IPS-20b (cell line): Measurements from ENCODE around the gene FTO.

Experiments
- H3K27ac ChIP-seq: one replicate; pipeline ENCODE4 v1.5.1; 2013; ENCODE audit warnings: low read length
- H3K27me3 ChIP-seq: 2 replicates; pipeline ENCODE4 v1.6.1; 2013; ENCODE audit warnings: mild to moderate bottlenecking, low read length, inconsistent platforms; ENCODE audit not compliant: insufficient read depth
- H3K36me3 ChIP-seq: 2 replicates; pipeline ENCODE4 v1.6.1; 2013; ENCODE audit warnings: low read depth, mild to moderate bottlenecking, inconsistent platforms, low read length, moderate library complexity; ENCODE audit not compliant: insufficient read depth
- H3K4me1 ChIP-seq: 2 replicates; pipeline ENCODE4 v1.6.1; 2013; ENCODE audit warnings: mild to moderate bottlenecking, control low read depth, inconsistent platforms, low read length, moderate library complexity; ENCODE audit not compliant: insufficient read depth
- H3K4me3 ChIP-seq: 2 replicates; pipeline ENCODE4 v1.5.1; 2013; ENCODE audit warnings: mild to moderate bottlenecking, low read length, inconsistent platforms
- H3K9ac ChIP-seq: 2 replicates; pipeline ENCODE4 v1.6.1; 2013; ENCODE audit warnings: low read depth, mild to moderate bottlenecking, inconsistent platforms, low read length, moderate library complexity
- H3K9me3 ChIP-seq: 2 replicates; pipeline ENCODE4 v1.6.1; 2013; ENCODE audit warnings: mild to moderate bottlenecking, low read depth, low read length, inconsistent platforms; ENCODE audit not compliant: insufficient read depth

Gene FTO

GRCh38 chr16:53849585-53849984 is 145.6 kb downstream of the FTO start:
- no peaks in the 10 kb centered on the region for H3K9me3 ChIP-seq
- no peaks in the 10 kb centered on the region for H3K36me3 ChIP-seq
- H3K9ac ChIP-seq, result no peak overlapping the region
- no peak overlapping the region for H3K4me3 ChIP-seq
- no peak overlapping the region for H3K27ac ChIP-seq
- no peaks in the 10 kb centered on the region for H3K27me3 ChIP-seq
- H3K4me1 ChIP-seq, result peaks cover 6% of the 10 kb centered on the region; the same call in 1 of the 2 replicates

GRCh38 chr16:53849994-53850393 is 146.0 kb downstream of the FTO start:
- Histone ChIP-seq H3K4me1 (peaks cover 6% of the 10 kb centered on the region; the same call in 1 of the 2 replicates), H3K36me3 (no peaks in the 10 kb centered on the region), H3K27me3 (no peaks in the 10 kb centered on the region), H3K27ac (no peak overlapping the region), H3K9ac (no peak overlapping the region), H3K4me3 (no peak overlapping the region), H3K9me3 (no peaks in the 10 kb centered on the region)

GRCh38 chr16:53852678-53853077 is 148.7 kb downstream of the FTO start:
- no peaks in the 10 kb centered on the region for H3K9me3 ChIP-seq
- no peak overlapping the region for H3K4me3 ChIP-seq
- peaks cover 6% of the 10 kb centered on the region; the same call in 1 of the 2 replicates for H3K4me1 ChIP-seq
- no peak overlapping the region for H3K9ac ChIP-seq
- H3K36me3 ChIP-seq, result no peaks in the 10 kb centered on the region
- no peaks in the 10 kb centered on the region for H3K27me3 ChIP-seq
- no peak overlapping the region for H3K27ac ChIP-seq

- H3K27me3 ChIP-seq, result no peaks in the 10 kb centered on the region
- no peak overlapping the region for H3K9ac ChIP-seq
- H3K4me3 ChIP-seq, result no peak overlapping the region
- H3K27ac ChIP-seq, result no peak overlapping the region
- no peaks in the 10 kb centered on the region for H3K4me1 ChIP-seq
- H3K36me3 ChIP-seq, result no peaks in the 10 kb centered on the region
- H3K9me3 ChIP-seq, result no peaks in the 10 kb centered on the region
These were observed 151.1 kb downstream of the FTO start for GRCh38 chr16:53855056-53855455.

GRCh38 chr16:53855511-53855910 is 151.6 kb downstream of the FTO start:
- Histone ChIP-seq H3K9me3 (no peaks in the 10 kb centered on the region), H3K36me3 (no peaks in the 10 kb centered on the region), H3K27me3 (no peaks in the 10 kb centered on the region), H3K4me1 (no peaks in the 10 kb centered on the region), H3K9ac (no peak overlapping the region), H3K4me3 (no peak overlapping the region), H3K27ac (no peak overlapping the region)

- Histone ChIP-seq H3K36me3 (no peaks in the 10 kb centered on the region), H3K4me1 (peaks cover 4% of the 10 kb centered on the region; the same call in 1 of the 2 replicates), H3K27ac (no peak overlapping the region), H3K27me3 (no peaks in the 10 kb centered on the region), H3K9me3 (no peaks in the 10 kb centered on the region), H3K9ac (no peak overlapping the region), H3K4me3 (no peak overlapping the region)
These were observed 156.1 kb downstream of the FTO start for GRCh38 chr16:53859995-53860540.

GRCh38 chr16:53863861-53864260 is 159.9 kb downstream of the FTO start:
- H3K4me3 ChIP-seq, result no peak overlapping the region
- no peak overlapping the region for H3K27ac ChIP-seq
- no peaks in the 10 kb centered on the region for H3K36me3 ChIP-seq
- peaks cover 11% of the 10 kb centered on the region; the same call in 1 of the 2 replicates for H3K4me1 ChIP-seq
- no peaks in the 10 kb centered on the region for H3K27me3 ChIP-seq
- H3K9me3 ChIP-seq, result no peaks in the 10 kb centered on the region
- H3K9ac ChIP-seq, result no peak overlapping the region

- Histone ChIP-seq H3K4me3 (no peak overlapping the region), H3K27ac (no peak overlapping the region), H3K9me3 (no peaks in the 10 kb centered on the region), H3K4me1 (peaks cover 11% of the 10 kb centered on the region; the same call in 1 of the 2 replicates), H3K9ac (peak overlapping the region; percentile 14; the same call in 1 of the 2 replicates), H3K36me3 (no peaks in the 10 kb centered on the region), H3K27me3 (no peaks in the 10 kb centered on the region)
These were observed 161.0 kb downstream of the FTO start for GRCh38 chr16:53864819-53865493.

- H3K27ac ChIP-seq, result no peak overlapping the region
These were observed 161.5 kb downstream of the FTO start for GRCh38 chr16:53865494-53865863.

GRCh38 chr16:53866520-53866919 is 162.6 kb downstream of the FTO start:
- H3K9ac ChIP-seq, result no peak overlapping the region
- H3K4me1 ChIP-seq, result peaks cover 11% of the 10 kb centered on the region; the same call in 1 of the 2 replicates
- H3K27me3 ChIP-seq, result no peaks in the 10 kb centered on the region
- H3K36me3 ChIP-seq, result no peaks in the 10 kb centered on the region
- peaks cover 12% of the 10 kb centered on the region; the same call in 1 of the 2 replicates for H3K9me3 ChIP-seq
- H3K4me3 ChIP-seq, result no peak overlapping the region
- H3K27ac ChIP-seq, result no peak overlapping the region

More at GRCh38 chr16:53865494-53865863, 161.5 kb downstream of the FTO start:
- H3K36me3 ChIP-seq, result no peaks in the 10 kb centered on the region
- H3K27me3 ChIP-seq, result no peaks in the 10 kb centered on the region
- no peak overlapping the region for H3K9ac ChIP-seq
- H3K4me1 ChIP-seq, result peaks cover 11% of the 10 kb centered on the region; the same call in 1 of the 2 replicates
- peaks cover 3% of the 10 kb centered on the region; the same call in 1 of the 2 replicates for H3K9me3 ChIP-seq
- H3K4me3 ChIP-seq, result no peak overlapping the region

- H3K36me3 ChIP-seq, result no peaks in the 10 kb centered on the region
- H3K27ac ChIP-seq, result no peak overlapping the region
- no peaks in the 10 kb centered on the region; the same call in 1 of the 2 replicates for H3K4me1 ChIP-seq
- no peak overlapping the region for H3K9ac ChIP-seq
- H3K4me3 ChIP-seq, result no peak overlapping the region
- no peaks in the 10 kb centered on the region for H3K27me3 ChIP-seq
- H3K9me3 ChIP-seq, result peaks cover 12% of the 10 kb centered on the region; the same call in 1 of the 2 replicates
These were observed 166.9 kb downstream of the FTO start for GRCh38 chr16:53870831-53871230.
